KOPT-K1 (cell line): Measurements from ENCODE around the gene TRMT61A.

ENCODE experiments used
- H3K27ac ChIP-seq: fragments of 200-600 bp; sonication (generic); 2 replicates; pipeline ENCODE4 v1.5.1; 2016; ENCODE audit warnings: antibody characterized with exemption, mild to moderate bottlenecking, low read depth, low read length; ENCODE audit not compliant: poor library complexity, severe bottlenecking
- H3K36me3 ChIP-seq: fragments of 200-600 bp; sonication (generic); 2 replicates; pipeline ENCODE4 v1.5.1; 2017; ENCODE audit warnings: antibody characterized with exemption, mild to moderate bottlenecking, low read length, moderate library complexity; ENCODE audit not compliant: insufficient read depth
- H3K9me3 ChIP-seq: fragments of 200-600 bp; sonication (generic); 2 replicates; pipeline ENCODE4 v1.5.1; 2017; ENCODE audit warnings: antibody characterized with exemption, low read length, mild to moderate bottlenecking; ENCODE audit not compliant: insufficient read depth, poor library complexity, severe bottlenecking

Gene TRMT61A

DNA sequence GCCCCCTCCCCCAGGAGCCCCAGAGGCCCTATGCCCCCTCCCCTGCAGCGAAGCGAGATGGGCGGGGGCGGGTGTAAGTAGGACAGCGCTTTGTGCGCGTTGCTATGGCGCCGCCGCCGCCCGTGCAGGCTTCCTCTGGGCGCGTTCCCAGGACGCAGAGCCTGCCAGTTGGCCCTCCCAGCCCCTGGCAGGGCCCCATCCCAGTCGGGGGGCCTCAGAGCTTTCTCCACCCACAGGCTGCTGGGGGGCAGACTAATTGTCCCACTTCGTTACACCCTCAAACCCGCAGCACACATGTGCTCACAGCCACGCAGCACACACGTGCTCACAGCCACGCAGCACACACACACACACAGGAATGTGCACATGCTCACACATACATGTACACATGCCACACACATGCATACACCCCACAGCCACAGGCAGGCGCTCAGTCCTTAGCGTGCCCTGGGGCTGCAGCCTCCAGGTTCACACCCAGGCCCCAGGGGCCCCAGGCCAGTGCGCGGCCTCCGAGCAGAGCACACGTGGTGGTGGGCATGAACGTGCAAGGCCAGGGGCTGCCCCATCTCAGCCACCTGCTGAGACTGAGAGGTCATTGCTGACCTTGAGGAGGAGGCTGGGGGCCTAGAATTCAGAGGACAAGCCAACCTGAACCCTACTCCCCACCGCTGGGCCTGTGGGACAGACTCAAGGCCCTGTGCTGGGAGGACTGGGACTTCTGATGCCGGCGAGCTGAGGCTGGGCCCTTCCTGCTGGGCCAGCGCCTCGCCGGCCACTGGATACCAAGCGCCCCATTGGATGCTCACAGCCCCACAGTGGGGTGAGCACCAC lies 15.6 kb downstream of the TRMT61A start:
- Histone ChIP-seq H3K36me3 (no peaks in the 10 kb centered on the region), H3K27ac (no peak overlapping the region)

DNA sequence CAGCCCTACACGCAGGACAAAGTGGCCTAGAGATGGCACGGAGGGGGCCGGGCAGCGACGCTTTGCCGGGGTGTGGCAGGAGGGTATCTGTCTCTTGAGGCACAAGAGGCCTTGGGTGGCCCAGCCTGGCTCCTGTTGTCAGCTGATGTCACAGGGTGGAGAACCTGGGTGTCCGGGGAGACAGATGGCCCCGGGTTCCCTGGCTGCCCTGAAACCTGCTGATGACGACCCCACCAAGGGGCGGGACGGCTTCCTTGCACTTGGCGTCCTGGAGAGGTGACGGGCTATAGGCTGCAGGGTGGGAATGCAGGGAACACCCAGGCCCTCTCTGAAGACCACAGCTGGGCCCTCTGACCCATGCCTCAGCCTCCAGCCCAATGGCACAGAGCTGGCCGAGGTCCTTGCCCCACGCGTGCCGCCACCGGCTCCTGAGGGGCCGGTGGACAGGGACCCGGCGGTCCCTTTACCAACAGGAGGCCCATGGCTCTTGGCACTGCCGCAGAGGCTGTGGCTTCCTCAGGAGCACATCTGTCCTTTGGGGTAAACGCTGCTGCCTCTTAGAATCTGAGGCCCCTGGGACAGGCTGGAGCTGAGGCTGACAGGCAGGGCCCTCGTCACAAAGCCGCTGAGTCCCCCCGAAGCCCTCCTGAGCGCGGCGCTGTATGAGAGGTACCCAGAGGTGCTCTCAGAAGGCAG lies 16.4 kb downstream of the TRMT61A start:
- H3K36me3 ChIP-seq = no peaks in the 10 kb centered on the region
- no peaks in the 10 kb centered on the region for H3K9me3 ChIP-seq
- H3K27ac ChIP-seq = no peak overlapping the region

More for the DNA sequence above, 15.6 kb downstream of the TRMT61A start:
- no peaks in the 10 kb centered on the region for H3K9me3 ChIP-seq

DNA sequence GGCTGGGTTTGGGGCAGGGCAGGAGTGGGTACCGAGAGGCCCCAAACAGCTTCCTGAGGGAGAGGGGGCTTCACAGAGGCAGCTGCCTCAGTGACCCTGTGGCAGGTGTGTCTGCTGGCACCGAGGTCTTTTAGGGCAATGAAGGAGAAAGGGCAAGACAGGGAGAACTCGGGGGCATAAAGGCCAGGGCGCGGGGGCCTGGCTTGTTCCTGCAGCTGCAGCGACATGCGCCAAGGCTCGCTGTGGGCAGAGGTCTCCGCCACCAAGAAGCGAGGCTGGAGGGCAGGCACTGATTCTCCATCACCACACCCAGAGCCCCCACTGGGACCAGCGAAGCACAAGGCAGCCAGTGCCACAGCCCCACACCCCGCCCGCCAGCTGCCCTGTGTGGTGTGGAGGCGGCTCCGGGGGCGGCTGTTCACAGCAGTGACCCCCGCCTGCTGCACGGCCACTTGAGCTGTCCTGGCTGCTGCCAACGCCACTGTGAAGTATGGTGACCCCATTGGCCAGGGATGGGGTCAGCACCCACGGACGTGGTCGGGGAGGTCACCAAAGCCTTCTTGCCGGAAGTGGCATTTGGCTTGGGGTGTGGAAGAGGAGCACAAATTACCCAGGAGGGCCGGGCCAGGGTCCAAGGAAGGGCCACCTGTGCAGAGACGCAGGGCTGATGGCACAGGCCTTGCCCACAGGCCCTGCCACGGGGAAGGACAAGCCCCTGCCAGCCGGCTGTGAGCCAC lies 17.1 kb downstream of the TRMT61A start:
- H3K9me3 ChIP-seq = no peaks in the 10 kb centered on the region
- H3K36me3 ChIP-seq = no peaks in the 10 kb centered on the region
- no peak overlapping the region for H3K27ac ChIP-seq

DNA sequence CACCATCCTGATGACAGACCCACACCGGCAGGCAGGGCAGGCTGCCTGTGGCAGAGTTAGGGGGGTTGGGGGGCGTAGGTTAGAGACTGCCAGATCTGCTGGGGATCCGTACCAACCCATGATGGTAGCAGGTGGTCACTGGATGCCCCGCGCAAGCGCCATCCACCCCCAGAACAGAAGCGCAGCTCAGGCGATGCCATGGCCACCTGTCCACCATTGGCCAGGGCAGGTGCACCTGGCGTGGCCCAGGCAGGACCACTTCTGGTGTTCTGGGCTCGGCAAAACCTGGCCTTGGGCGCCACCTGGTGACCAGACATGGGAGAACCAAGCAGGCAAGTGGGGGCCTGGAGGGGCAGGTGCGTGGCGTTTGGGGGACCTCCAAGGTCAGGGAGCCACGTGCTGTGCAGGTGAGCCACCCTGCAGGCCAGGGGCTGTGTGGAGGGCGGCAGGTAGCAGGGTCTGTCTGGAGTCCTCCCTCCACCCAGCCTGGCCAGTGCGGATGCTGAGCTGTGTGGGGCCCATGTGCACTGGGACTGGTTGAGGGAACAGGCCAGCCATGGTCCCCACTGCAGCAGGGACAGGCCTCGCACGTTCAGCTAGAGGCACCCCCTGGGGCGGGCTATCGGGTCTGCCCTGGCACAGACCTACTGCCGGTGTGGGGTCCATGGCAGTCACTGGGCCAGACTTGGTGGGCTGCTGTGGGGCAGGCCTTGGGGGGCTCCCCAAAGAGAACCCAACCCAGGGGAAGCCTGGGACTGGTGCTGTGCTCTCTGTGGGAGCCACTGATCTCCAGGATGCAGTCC lies 17.9 kb downstream of the TRMT61A start:
- Histone ChIP-seq H3K9me3 (no peaks in the 10 kb centered on the region), H3K27ac (no peak overlapping the region), H3K36me3 (no peaks in the 10 kb centered on the region)

DNA sequence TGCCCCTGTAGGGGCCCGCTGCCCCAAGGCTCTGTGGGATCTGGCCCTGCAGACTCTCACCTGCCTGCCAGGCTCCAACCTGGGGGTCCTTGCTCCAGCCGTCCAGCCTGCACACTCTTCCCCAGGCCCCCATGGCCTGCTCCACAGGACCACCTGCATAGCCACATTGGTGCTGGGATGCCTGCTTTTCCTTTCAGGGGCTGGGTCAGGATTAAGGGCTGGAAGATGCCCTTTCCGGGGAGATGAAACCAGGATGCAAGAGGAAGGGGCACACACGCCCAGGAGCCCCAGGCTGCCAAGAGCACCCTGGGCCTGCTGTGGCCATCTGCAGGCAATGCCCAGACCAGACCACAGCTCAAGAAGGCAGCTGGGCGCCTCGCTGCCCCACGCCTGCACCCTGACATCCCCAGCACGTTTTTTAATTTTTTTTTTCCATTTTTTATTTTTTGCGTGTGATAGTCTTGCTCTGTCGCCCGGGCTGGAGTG lies 18.5 kb downstream of the TRMT61A start:
- Histone ChIP-seq H3K36me3 (no peaks in the 10 kb centered on the region), H3K27ac (no peak overlapping the region), H3K9me3 (no peaks in the 10 kb centered on the region)

DNA sequence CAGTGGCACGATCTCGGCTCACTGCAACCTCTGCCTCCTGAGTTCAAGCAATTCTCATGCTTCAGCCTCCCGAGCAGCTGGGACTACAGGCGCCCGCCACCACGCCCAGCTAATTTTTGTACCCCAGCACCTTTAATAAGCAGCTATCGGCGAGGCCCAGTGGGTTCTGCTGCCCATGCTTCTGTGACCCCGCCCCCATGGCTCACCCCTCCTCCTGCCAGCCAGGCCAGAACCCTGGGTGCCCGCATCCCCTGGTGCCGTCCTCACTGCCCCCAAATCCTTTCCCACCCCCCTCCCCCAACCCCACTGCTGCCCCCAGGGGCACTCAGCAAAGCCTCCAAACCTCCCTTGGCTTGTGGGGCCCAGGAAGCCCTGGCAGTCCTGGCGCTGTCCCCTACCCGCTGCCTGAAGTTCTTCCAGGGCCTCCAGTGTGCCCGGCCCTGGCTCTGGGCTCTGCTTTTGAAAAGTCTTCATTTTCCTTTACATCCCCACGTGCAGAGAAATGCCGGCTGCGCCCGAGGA lies 19.0 kb downstream of the TRMT61A start:
- Histone ChIP-seq H3K9me3 (no peaks in the 10 kb centered on the region), H3K36me3 (no peaks in the 10 kb centered on the region)

DNA sequence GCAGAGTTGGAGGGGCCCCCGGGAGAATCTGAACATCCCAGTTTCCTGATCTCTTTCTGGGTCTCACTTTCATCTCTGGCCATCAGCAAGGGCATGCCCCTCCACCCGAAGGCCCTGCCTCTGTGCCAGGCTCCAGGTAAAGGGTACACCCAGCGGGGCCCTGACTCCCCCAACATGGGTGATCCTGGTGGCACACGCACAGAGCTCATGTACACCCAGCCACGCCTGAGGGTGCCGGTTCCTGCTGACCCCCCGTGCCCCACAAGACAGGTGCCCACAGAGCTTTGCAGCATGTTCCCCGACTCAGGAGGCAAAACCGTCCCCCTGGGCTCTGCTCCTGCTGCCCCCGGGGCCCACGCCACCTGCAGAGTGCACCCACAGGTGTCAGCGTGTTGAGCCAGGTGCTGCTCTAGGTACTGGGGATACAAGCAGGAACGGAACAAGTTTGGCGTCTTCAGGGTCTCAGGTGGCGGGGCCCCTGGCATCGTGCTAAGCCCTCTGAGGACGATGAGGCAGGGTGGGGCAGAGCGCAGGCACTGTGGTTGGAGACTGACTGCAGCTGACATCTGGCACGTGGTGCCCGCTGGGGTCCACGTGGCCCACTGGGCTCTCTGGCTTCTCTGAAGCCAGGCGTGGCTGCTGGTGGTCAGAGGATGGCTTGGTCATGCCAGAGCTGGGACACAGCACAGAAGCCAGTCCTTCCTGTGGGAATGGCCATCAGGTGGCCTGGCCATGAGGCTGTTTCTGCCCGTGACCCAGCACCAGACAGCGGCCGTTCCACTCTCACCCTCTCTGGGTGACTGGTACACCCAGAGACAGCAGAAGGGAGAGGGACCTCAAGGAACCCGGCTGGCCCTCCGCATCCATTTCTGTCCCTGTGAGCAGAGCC lies 19.7 kb downstream of the TRMT61A start:
- H3K9me3 ChIP-seq = no peaks in the 10 kb centered on the region
- H3K36me3 ChIP-seq = no peaks in the 10 kb centered on the region; the same call in 1 of the 2 replicates
- no peak overlapping the region for H3K27ac ChIP-seq

More for the DNA sequence above, 19.0 kb downstream of the TRMT61A start:
- no peak overlapping the region for H3K27ac ChIP-seq

DNA sequence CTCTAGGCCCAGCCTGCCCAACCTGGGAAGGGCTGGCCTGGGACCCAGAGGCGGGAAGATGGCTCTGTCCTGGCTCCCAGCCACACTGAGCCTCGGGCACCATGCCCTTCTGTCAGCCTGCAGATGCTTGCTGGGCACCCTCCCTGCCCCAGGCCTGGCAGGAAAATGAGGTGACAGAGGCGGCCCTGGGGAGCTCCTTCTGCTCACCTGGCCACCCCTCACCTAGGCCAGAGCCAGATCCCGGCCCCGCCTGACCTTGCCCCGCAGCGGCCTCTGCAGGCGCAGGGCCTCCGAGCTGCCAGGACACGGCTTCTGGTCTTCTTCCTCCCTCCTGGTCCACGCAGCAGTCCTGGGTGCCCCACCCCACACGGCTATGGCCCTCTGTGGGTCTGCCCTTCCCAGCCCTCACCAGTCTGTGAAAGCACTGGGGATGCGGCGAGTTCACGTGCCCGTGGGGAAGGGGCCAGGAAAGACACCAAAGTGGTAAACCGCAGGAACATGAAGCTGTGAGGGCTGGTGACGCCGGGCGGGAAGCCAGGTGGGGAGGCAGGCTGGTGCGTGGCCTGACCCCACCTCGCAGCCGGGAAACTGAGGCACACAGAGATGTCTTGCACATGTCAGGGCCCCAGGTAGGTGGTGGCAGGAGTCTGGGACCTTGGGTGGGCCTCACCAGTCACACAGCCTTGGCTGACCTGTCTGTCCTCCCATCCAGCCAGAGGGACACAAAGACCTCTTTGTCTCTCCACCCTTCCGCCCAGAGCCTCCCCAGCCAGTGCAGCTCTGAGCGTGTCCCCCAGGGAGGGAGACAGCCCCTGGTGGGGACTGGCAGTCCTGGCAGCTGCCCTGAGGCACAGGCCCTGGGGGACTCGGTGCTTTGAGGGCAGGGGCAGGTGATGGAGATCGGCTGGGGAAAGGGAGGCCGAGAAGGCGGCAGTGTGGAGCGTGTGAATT lies 20.6 kb downstream of the TRMT61A start:
- H3K9me3 ChIP-seq = no peaks in the 10 kb centered on the region
- H3K36me3 ChIP-seq = peaks cover under 1% of the 10 kb centered on the region; the same call in 1 of the 2 replicates
- H3K27ac ChIP-seq = no peak overlapping the region

DNA sequence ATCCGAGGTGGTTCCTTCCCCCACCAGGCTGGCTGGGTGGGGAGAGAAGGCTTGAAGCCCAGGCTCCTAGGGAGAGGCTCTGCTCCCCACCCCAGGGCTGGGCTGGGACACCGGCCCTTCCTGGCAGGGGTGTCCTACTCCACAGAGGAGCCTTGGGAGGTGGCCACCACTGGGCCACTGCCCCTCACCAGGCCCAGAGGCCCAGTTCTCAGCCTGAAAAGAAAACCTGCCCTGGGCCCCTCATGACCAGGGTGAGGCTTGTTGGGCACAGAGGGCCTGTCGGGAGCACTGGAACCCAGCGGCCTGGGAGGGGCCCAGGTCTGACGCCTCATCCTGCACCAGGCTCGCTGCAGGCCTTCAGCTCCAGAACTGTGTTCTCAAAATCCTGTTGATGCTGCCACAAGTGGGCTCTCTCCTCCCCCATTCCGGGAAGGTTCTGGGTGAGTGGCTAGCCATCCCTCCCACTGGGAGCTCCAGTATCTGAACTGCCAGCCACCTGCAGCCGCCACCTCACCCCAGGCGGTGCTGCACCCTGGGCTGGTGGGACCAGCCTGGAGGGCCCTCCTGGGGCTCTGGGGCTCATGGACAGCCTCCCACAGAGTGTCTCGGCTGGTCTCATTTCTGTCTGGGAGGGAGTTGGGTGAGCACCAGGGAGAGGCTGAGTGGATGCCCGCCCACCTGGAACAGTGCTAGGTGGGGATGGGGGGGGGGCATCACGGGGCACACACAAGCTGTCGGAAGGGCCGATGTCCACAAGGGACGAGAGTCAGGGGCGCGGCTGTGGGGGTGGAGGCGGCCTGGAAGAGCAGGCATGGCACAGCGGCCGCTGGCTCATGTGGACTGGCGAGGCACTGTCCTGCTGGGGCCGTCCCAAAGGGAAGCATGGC lies 21.7 kb downstream of the TRMT61A start:
- no peak overlapping the region for H3K27ac ChIP-seq
- H3K9me3 ChIP-seq = no peaks in the 10 kb centered on the region
- H3K36me3 ChIP-seq = peaks cover 5% of the 10 kb centered on the region; the same call in 1 of the 2 replicates

DNA sequence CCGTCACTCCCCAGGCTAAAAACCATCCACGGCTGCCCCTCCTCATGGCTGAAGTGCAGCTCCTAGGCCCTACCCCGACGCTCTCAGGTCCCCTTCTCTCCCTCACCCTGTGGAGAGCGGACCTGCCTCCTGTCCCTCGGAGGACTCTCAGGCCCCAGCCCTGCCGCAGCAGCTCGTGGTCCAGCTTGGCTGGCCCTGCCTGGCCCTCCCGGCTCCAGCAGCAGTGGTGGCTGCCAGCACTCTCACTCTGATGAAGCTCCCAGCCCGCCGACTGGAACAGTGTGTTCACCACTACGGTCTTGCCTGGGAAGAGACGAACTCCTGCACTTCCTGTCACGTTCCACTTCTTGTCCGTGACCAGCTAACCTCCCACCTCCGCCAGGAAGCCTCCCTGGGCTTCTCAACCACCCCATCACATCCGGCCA lies 22.4 kb downstream of the TRMT61A start:
- no peak overlapping the region for H3K27ac ChIP-seq
- no peaks in the 10 kb centered on the region for H3K9me3 ChIP-seq
- H3K36me3 ChIP-seq = peaks cover 5% of the 10 kb centered on the region

DNA sequence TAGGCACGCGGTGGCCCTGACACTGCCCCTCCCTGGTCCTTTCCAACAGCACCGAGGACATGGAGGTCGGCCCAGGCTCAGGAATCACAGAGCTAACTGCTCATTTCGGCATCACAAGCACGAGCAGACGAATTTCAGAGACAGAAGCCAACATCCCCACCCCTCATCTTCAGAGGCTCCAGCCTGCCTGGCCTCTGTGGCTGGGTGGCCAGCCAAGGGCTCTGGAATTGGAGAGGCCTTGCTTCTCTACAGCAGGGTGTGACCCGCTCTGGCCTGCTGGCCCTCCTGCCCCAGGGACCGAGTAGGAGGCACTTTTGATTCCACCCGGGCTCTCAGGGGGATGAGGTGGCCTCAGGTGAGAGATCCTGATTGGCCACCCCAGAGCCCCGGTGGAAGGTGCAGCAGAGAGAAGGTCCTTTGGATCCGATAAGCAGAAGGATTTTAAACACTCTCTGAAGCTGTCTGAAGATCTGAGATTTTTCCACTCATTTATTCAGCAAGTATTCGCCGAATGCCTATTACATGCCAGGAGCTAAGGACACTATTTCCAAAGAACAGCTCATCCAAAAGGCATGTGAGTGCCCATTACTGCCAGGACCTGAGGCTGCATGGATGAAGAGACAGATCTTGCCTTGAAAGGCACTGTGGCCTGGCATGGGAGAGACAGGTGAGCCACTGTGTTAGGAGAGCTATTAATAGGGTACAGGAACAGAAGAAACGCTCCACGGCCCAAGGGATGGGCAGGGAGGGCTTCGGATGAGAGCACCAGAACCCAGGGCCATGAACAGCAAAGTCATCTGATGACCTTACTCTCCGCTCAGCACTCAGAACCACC lies 23.2 kb downstream of the TRMT61A start:
- Histone ChIP-seq H3K27ac (no peak overlapping the region), H3K36me3 (peaks cover 14% of the 10 kb centered on the region), H3K9me3 (no peaks in the 10 kb centered on the region)
